Fibroblast of the aortic adventitia (primary cell): ENCODE measurements around the gene MALRD1. TPM values are rescaled to one million over a fixed set of nuclear protein-coding genes. Genes with fewer than 3 reads are reported as not detected.

Source experiments
- DNase-seq: peaks from one replicate; pipeline ENCODE4 v3.0.0-alpha.2; 2010; ENCODE audit warnings: low read depth
- H3K4me3 ChIP-seq: 2 replicates; pipeline ENCODE4 v1.5.1; 2011; ENCODE audit warnings: low read depth, mild to moderate bottlenecking, control low read depth, low read length, moderate library complexity
- total RNA-seq: library from RNA; depleted of rRNA; stranded (reverse); fragments of >200 nt; gene quantifications from 2 replicates; pipeline ENCODE4 v1.2.3, GENCODE V29; 2012; ENCODE audit warnings: low replicate concordance
- TF ChIP-seq, protein P1 (sequence below): IDR thresholded peaks from 2 replicates; pipeline ENCODE4 v1.5.1; 2011; ENCODE audit warnings: mild to moderate bottlenecking, low read length, control low read depth, inconsistent platforms; ENCODE audit not compliant: insufficient read depth

The MALRD1 gene
- total RNA-seq, 1 donor: 0.36 TPM

DNA sequence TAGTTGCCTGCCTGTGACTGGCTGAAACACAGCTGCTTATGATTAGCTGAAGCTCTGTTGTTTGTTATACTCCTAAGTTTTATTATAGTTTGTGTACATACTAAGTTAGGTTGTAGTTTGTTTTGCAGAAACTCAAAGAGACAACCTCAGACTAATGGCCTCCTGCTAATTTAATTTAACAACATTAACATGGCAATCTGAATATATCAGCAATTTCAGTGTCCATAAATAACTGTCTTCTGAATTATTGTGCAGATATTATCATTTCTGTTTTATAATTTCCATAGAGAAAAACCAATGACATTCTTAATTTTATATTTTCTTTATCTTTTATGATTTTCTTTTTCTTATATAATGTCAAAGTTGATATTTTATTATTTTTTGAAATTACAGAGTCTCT lies 469.5 kb downstream of the MALRD1 start:
- no peak for DNase-seq
- TF ChIP-seq, protein P1, sequence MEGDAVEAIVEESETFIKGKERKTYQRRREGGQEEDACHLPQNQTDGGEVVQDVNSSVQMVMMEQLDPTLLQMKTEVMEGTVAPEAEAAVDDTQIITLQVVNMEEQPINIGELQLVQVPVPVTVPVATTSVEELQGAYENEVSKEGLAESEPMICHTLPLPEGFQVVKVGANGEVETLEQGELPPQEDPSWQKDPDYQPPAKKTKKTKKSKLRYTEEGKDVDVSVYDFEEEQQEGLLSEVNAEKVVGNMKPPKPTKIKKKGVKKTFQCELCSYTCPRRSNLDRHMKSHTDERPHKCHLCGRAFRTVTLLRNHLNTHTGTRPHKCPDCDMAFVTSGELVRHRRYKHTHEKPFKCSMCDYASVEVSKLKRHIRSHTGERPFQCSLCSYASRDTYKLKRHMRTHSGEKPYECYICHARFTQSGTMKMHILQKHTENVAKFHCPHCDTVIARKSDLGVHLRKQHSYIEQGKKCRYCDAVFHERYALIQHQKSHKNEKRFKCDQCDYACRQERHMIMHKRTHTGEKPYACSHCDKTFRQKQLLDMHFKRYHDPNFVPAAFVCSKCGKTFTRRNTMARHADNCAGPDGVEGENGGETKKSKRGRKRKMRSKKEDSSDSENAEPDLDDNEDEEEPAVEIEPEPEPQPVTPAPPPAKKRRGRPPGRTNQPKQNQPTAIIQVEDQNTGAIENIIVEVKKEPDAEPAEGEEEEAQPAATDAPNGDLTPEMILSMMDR: no peak
- H3K4me3 ChIP-seq: no peak overlapping the region

DNA sequence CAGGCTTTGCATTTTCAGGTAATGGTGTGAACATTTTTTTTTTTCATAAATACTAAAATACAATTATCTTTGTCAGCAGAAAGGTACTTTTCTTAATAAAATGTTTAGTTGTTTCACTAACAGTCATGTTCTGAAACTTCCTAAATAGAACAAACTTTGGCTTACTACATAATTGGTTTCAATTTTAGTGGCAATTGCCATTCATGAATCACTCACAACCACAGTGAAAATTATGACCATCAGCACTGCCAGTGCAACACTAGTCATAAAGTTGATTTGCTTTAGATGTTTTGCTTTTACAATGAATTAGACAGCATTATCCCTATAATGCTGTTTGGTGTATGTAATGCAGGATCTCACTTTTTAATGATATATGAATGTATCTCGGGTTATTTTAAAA lies 470.0 kb downstream of the MALRD1 start:
- no peak overlapping the region for H3K4me3 ChIP-seq
- DNase-seq: no peak
- TF ChIP-seq, protein P1: no peak

DNA sequence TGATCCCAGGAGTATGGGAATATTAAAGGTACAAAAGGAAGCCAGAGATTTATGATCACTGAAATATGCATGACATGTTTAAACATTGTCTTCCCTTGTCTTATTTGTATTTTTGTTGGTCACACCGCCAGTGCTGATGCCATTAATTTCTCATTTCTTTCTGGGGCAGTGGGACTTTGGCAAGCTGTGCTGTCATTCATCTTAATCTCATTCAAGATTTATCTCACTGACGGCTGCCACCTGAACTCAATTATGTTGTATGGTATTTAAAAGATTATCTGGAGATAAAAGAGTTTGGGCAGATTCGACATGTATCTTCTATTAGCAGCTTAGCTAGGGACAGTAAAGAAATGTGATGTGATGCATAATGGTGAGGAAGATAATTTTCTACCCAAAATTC lies 482.7 kb downstream of the MALRD1 start:
- no peak for DNase-seq

DNA sequence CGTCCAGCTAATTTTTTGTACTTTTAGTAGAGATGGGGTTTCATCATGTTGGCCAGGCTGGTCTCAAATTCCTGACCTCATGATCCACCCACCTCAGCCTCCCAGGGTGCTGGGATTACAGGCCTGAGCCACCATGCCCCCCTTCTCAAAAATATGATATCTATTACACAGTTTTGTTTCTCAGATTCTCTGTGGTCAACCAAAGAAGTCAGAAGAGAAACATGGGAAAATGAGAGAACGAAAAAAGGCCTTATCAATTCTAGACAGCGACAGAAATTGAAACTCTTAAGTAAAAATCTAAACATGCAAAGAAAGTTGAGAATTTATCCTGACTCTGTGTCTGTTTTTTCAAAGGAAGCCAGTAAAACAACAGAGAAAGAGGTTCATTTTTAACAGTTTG lies 483.8 kb downstream of the MALRD1 start:
- TF ChIP-seq, protein P1: no peak
- DNase-seq: no peak

More for the DNA sequence above, 482.7 kb downstream of the MALRD1 start:
- no peak overlapping the region for H3K4me3 ChIP-seq
- TF ChIP-seq, protein P1: no peak

DNA sequence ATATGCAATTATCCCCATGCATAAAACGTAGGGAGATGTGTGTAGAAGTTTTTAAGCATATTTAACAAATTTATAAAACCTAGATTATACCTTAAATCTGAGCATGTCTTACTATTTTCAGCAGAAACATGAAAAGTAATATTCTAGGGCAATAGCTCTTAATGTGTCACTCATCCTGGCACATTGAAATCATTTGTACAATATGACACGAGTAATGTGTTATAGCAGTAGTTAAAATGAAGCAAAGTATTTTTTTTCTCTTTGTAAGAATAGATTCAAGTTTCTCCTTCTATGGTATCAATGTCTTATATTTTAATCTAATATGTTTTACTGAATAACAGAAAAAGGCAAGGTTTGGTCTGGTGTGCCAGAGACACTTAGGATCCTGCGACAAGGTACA lies 492.7 kb downstream of the MALRD1 start:
- H3K4me3 ChIP-seq: no peak overlapping the region
- TF ChIP-seq, protein P1: no peak
- DNase-seq: no peak

More for the DNA sequence above, 483.8 kb downstream of the MALRD1 start:
- H3K4me3 ChIP-seq: no peak overlapping the region

DNA sequence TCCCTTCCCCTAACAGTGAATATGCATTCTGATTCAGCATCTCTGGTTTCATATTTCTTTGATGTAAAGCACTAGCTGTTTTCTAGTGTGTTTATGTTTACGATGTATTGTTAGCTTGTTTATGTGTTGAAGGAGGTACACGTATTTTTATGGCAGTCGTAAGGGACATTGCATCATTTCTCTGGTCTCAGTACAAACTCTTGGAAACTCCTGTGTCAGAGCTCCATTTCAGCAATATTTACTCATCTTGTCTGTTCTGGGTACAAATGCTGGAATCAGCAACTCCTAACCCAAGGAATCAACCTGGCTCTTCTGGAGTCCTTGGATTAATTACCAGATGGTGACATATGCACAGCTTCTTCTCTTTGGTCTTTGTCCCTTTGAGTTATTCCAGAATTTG lies 497.6 kb downstream of the MALRD1 start:
- DNase-seq: no peak
- TF ChIP-seq, protein P1: no peak
- H3K4me3 ChIP-seq: no peak overlapping the region

DNA sequence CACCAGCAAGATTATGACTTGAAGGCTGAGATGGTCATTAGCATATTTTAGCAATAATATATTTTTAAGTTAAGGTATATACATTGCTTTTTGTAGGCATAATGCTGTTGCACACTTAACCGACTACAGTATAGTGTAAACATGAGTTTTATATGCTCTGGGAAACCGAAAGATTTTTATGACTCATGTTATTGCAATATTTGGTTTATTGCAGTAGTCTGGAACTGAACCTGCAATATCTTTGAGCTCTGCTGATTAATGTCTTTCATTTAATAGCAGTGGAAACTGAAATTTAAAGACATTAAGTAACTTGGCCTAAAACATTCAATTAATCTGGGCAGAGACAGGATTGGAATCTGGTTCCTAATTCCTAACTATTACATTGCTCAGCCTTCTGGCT lies 500.9 kb downstream of the MALRD1 start:
- no peak overlapping the region for H3K4me3 ChIP-seq
- TF ChIP-seq, protein P1: no peak
- no peak for DNase-seq
